NCI-H2196 (cell line): ENCODE results near the gene RASGRP1.
A peak's percentile ranks its signal among the peaks of the same experiment; 100 is the strongest.

Experiments used
- DNase-seq: peaks from one replicate; lab custom pipeline; 2025; ENCODE audit not compliant: unreplicated experiment; lab: John Stamatoyannopoulos, UW

The RASGRP1 gene

DNA sequence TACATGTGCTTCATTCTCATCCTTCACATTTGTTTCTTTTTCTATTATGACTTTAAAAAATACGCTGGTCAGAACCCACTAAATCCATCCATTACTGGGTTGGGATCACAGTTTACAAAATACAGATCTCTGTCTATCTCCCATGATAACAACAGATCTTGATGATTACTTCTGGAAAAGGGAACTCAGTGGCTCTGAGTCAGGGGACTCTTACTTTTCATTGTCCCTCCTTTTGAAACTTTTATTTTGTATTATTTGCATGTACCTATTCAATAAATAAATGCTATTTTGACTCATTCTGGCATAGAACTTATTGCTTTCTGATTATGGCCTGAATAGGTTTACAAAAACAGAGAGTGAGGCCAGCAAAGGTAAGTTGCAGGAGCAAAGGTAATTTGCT, 11.6 kb upstream of the RASGRP1 start:
- DNase-seq, result no peak

DNA sequence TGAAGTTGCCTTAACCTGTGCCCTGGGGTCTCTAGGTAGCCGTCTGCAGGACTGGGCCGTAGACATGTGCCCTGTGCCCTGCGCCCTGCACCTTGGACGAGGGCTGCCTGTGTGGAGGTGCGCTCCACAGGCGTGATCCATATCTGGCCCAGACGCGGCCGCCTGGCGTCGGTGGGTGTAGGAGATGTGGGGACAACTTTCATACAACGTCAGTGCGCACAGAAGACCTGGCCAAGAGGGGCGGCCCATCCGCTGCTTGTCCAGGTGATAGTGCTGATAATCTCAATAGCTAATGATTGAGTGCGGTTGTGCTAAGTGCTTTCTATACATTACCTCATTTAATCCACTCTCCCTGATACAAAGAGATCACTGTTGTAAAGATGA, 665 bp upstream of the RASGRP1 start:
- no peak for DNase-seq

DNA sequence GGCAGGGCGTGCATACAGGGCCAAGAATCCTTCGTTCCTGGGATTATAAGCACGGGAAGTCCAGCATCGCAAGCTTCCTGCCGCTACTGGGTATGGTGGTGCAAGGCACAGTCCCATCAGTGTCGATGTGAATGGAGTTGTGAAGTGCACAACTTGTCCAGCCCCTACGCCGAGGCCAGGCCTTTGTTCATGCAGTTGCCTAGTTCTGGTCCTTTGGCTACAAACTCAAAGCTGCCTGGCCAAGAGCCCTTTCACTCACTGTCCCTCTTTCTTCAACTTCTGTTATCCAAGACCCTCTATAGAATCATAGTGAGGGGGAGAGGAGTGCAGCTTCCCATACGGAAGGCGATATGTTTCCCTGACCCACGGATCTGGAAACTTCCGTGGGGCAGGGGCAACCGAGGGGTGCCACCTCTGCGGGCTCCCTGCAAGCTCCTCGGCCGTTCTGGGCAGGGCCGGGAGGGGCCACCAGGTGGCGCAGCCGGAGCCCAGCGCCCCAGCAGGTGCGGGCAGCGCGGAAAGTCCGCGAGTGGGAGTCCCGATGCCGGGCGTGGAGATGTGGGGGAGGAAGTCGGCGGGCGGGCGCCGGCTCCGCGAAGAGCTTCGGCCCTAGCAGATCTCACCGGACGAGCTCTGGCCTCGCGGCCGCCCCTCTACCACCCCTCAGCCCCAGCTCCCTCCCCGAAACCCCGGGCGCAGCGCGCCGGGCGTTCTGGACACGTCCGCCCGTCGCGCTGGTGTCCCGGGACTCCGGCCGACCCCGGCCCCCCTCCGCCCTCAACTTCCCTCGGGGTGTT, 693 bp downstream of the RASGRP1 start:
- DNase-seq, result peak; percentile 25

DNA sequence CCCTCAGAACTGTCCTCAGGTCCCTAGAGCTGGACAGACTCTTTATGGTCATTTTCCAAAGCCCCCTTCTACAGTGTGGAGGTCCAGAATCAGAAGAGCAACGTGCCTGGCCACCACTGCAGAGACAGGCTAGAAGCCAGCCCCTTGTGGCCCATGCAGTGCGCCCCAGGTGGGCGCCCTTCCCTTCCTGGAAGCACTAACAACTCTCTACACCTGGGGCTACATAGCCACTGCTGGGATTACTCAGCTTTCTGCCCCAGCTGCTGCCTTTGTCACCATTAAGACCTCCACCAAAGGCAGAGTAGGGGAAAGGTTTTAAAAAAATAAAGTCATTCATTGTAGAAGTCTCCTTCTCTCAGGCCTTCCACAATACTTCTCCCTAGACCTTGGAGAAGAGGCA, 2.3 kb downstream of the RASGRP1 start:
- DNase-seq, result no peak

DNA sequence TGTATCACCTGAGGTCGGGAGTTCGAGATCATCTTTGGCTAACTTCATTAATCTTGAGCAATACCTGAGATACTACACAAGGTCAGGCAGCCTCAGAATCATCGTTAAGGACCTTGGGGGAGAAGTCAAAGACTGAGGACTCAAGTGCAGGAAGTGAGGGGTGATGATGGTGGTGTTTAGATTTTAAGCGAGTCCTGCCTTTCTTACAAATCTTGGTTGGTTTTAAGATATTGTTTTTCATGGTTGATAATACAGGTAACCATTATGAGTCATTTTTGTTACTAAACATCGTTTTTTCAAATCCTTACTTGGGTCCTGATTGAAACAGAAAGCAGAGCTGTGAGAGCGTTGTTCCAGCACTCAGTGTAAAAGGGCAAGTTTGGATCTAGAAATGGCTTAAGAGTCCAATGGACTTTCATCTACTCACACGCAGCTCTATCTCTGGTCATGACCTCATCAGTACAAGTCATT, 4.1 kb downstream of the RASGRP1 start:
- no peak for DNase-seq

DNA sequence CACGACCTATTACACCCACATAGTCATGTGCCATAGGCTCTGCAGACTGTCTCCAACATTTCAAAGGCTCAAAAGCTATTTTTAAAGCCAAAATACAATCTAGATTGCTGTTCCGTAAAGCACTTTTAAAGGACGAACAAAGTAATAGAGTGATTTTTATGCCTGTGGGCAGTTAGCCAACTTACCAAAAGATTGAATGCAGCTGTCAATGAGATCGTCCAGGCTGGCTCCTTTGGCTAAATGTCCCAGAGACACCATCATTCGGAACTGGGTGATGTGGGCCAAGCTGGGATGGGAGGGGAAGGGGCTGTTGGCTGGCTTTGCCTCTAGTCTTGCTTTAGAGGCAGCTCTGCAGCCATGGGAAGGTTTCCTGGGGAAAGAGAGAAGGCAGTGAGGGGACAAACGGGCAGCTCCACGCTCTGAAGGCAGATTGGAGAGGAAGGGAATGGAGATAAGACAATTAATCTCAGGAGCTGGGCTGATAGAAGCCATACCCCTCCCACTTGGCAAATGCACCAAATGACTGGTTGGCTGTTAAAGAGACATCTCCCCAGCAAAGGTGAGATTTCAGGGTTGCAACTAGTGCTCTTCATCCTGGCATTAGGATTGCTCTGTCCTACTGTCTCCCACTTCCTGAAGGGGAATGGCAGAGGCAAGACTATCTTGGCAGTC, 4.8 kb downstream of the RASGRP1 start:
- DNase-seq, result no peak

DNA sequence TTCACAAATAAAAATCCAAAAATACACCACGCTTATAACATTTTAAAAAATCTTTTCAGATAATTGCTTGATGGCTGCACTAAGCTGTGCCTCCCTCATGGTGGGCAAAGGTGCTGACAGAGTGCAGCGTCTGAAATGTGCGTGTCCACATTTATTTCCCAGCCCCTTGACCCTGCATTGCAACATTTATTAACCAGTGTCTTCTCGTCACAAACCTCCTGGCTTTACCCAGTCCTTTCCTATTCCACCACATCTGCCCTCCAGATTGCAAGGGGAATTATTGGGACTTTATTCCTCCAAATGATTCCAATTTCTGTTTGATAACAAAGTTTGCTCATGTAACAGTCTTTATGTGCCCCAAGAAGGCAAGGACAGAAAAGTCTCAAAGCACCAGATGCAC, 5.5 kb downstream of the RASGRP1 start:
- DNase-seq, result no peak

DNA sequence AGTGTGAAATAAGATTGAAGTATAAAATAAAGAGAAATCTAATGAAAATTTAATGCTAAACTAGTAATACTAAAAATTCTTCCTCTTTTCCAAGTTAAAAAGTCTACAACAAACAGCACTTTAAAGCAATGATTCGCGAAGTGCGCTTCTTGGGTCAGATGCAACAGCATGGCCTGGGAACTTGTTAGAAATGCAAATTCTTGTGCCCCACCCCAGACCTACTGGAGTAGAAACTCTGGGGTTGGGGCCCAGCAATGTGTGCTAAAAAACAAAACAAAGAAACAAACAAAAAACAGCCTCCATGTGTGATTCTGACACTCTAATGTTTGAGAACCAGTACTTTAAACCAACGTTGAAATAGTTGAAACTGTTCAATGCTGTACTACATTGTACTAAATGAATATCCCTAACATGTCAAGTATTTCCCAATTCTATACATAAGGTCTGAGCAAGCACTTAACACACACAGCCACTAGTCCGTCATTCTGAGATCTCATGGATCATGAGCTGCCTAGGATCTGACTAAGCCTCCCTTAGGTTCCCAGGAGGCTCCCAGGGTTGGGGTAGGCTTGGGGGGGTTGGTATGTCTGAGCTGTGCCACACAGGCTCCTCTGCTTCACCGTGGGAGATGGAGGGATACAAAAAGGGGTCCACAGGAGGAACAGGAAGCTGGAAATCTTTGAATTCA, 6.1 kb downstream of the RASGRP1 start:
- no peak for DNase-seq

DNA sequence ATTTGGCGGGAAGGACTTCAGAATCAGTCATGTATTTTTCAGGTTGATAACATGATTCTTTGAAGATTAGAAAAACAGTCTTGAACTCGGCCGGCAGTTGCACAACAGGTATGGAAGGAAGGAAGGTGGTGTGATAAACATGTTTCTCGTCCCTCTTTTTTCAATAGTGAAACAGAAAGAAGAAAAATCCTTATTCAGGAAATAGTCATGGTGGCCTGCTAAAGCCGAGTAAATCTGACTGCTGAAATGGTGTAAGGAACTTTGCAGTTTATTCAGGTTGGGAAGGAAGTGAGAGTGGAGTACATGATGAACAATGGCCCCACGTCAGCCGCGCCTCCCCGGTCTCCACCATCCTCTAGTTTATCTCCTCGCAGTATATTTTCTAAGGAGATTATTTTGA, 6.7 kb downstream of the RASGRP1 start:
- DNase-seq, result no peak

DNA sequence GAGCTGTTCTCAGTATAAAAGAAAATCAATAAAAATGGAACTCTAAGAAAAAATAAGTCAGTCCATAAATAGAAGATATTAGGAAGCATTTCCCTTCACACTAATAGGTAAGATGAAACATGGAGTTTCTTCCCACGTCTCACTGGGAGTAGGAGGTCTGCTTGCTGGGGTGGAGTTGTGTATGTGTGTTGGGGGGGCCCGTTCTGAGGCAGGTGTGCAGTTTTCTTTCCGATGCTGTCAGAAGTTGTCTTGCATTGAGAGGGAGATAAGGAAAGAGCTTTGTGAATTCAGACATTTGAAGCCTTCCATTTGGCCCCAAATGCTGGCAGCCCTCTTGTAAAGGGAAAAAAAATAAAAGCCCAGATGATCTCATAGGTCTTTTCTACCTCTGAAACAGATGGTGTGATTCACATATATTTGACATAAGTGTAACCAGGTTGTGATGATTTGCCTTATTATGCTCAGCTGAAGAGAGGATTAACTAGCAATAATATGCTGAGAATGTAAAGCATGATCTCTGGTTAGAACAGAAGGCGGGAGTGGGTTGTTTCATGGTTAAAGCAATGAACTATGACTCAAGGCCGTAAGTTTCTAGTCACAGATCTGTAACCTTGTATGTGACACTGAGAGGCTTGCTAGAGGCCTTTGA, 8.8 kb downstream of the RASGRP1 start:
- DNase-seq, result no peak

DNA sequence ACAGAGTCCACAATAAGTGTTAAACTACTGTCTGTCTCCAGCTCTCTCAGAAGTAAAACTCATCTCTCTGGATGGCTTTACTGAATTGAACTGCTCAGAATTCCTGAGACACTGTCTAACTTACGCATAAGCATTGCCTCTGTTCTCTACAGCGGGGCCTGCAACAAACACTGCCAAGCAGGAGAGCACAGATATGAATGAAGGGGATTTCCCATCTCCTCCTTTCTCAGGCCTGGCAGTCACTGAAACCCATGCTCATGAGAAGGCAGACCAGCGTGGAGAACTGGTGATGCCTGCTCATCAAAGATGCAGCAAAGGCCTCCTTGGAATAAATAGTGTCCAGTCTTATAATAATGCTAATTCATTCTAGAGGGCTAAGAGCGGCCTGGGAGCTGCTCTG, 10.3 kb downstream of the RASGRP1 start:
- no peak for DNase-seq

DNA sequence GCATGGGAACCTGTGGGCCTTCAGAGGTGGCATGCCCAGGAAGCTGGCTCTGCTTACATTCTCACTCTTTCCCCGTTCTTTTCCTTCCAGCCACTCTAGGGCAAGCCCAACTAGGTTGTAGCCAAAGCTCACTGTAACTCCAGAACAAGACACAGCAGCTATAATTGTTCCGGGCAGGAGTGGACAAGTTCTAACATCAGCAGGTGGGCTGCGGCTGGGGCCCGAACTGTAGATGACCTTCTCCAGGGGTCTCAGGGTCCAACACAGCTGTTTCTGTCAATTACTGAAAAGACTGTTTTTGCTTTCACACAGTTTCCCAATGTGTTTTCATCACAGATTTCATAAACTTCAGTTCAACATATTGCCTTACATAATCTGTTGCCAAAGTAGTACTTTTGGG, 11.5 kb downstream of the RASGRP1 start:
- DNase-seq, result no peak

DNA sequence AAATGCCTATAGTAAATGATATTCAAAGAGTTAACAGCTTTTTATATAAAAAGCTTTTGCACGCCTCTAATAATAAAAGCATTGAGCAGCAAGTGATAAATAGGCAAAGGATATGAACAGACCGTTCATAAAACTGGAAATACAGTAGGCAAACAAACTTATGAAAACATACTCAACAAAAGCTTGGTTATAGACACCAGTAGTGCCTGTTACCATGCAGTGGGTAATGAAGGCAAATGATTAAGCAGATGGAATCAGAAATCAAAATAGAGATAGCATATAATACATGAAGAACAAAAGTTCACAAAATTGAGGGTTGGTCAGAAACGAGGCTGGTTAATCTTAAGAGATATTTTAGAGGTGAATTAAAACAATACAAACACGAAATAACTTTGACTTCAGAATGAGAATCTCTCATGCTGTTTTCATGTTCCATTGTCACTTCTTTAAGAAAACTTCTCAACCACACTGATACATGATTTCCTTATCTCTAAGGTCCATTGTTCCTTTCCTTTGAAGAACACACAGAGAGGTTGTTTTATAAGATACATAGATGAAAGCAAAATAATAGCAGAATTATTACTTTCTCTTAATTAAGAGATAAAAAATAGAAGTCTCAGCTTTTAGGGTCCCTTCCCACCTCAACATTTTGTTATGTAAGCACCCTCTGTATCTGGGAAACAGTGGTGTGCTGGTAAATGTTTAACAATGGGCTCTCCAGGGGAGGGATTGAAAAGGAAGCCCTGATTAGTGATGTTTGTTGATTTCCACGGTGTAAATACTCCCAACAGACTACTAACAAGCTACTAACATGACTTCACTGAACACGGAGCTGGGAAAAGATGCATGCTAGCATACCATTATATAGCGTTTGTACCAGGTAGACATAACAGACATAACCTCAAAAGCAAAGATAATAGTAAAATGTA, 12.6 kb downstream of the RASGRP1 start:
- DNase-seq, result no peak

DNA sequence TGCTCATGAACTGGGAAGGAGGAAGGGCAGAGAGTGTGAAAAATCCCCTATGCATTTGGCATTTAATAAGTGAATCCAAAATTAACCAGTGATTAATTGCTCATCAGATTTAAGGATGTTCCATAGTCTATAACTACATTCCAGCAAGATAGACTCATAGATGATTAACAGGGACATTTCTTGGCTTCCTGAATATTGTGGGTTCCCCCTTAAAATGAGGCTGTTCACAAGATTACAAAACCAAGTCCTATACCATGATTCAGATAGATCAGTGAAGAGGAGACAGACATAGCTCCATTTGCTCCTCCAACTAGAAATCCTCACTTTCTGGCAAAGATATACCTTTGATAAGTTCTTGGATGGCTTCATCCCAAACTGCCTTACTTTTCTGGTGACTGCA, 15.4 kb downstream of the RASGRP1 start:
- no peak for DNase-seq

DNA sequence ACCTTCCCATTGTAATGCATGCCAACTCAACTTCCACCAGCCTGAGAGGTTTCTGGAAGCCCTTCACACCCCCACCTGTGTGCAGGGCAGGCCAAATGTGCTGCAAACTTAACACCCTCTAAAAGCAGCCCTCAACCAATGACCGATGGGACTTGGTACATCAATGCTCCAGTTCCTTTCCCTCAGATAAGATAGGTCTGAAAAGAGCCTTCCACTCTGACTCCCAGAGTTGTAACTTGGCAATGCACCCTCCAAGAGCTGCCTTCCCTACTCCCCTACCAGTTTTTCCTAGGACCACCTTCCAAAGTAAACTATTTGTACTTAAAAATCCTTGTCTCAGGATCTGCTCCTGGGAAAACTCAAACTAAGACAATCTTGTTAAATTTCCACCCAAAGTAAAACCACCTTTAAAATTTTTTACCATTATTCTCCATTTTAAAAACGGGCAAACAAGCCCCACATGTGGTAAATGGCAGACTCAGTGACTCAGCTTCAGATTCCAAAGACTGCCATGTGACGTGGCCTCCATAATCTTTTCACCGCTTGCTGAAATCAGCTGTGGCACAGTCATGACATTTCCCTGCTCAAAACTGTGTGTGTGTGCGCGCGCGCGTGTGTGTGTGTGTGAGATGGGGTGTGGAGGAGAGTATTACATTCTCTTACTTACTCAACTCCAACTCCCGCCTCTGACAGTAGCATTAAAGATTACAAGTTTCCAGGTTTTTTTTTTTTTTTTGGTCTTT, 17.2 kb downstream of the RASGRP1 start:
- no peak for DNase-seq

DNA sequence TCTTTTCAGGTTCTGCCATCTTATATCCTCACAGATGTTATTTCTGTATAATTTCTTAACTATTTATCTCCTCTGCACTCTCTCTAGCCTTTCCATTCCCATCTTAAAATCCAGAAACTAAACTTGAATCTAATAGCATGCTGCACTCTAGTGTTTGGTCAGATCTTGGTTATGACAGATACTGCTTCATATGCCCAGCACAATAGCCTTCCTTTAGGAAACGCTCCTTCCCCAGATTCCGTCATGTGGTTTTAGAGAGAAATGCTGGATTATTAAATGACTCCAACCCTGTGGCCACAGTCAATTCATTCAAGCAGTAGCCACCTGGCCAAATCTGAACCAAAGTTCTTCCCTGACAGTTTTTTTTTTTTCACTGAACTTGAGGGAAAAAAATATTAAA, 19.4 kb downstream of the RASGRP1 start:
- DNase-seq, result no peak

DNA sequence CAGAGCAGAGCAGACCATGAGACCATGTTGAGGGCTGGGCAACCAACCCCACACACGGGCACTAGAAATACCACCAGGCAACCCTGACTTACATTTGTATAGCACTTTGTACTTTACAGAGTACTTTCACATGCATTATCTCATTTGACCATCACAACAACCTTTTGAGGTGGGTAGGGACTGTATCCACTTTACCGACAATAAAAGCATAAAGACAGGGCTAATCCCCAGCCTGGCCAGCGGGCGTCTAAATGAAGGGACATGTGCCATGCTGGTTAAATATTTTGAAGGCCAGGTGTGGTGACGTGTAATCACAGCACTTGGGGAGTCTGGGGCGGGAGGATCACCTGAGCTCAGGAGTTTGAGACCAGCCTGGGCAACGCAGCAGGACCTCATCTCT, 23.6 kb downstream of the RASGRP1 start:
- no peak for DNase-seq

DNA sequence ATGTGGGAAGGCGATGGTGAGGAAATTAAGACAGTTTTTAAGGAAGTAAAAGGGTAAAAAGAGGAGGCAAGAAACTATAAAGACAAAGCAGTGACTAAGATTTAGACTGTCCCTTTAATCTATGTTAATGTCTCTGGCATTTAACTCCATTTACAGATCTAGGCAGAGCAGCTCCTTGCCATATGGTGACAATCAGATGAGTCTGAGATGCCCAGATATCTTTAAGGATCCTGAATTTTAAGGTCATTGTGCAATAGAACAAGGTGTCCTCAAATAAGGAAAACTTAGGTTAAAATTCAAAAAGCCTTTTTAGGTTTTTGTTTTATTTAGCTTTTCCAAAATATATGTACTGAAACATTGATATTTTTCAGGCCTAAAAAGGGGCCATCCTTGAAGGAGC, 24.1 kb downstream of the RASGRP1 start:
- no peak for DNase-seq

DNA sequence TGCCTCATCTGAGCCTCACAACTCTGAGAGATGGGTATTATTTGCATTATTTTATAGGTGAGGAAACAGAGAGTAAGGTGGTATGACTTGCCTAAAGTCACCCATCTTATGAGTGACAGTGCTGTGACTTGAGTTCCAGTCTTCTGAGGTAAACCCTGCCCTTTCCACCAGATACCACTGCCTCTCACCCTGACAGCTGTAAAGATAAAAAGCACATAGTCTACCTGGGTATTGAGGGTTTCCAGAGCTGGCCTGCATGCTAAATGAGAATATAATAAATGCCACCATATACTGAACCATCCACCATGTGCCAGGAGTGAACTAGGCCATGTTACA, 25.6 kb downstream of the RASGRP1 start:
- DNase-seq, result no peak
